NCI-H1417 treated with DMSO at 0.1 percent for 48 hours (cell line): ENCODE measurements around the gene RNF214.

Experiments used
- DNase-seq: peaks from one replicate; lab custom pipeline; 2025; lab: John Stamatoyannopoulos, UW

Gene RNF214

DNA sequence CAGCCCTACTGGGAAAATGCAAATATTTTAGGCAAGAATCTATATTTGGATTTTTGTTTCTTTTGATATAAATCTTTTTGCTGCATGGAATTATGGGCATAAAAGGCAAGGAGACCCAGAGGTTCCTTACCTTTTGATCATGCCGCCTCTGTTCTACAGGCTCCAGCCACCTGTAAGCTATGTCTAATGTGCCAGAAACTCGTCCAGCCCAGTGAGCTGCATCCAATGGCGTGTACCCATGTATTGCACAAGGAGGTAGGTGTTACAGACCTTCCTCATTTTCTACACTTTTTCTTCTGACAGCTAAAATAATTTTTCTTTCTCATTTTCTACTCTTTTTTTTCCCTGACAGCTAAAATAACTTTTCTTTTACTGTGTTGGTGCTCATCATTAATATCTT is 50.5 kb downstream of the RNF214 start:
- no peak for DNase-seq

GRCh38 chr11:117284053-117284452 is 51.6 kb downstream of the RNF214 start:
- DNase-seq, result no peak

DNA sequence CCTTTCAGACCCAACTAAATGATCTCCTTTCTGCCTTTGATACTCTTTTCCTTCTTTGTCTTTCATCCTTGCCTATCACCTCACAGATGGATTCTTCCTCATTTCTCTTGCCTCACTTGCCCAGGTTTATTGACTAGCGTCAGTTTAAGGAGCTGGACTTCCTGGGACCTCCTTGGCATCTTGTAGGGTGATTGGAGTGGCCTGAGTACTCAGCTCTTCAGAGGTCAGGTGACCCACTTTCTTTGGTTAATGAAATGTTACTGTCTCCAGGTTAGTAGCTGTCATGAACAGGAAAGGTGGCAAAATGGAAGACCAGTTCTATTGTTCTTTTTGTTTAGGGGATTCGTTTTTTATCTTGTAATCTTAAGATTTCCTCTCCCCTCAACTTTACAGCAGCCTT is 54.1 kb downstream of the RNF214 start:
- no peak for DNase-seq

DNA sequence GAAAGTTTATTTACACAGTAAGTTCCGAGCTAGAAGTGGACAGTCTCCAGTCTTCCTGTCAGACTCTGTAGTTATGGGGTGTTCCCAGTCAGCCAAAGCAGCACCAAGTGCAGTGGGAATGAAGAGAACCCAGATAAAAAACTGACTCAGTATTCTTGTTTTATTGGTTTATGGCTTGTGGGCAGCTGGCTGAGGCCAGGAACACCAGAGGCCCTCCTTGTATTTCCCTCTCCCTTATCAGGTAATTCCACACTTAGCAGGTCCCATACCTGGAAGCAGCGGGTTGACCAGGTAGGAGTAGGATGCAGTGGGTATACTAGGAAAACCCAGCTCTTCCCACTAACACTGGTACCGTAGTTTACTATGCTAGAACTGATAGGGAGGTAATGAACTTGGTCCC is 55.2 kb downstream of the RNF214 start:
- DNase-seq, result no peak

GRCh38 chr11:117289795-117290194 is 57.3 kb downstream of the RNF214 start:
- DNase-seq, result no peak

- no peak for DNase-seq
Observed at GRCh38 chr11:117290809-117291396, 58.4 kb downstream of the RNF214 start, which contains the start of gene BACE1-AS. BACE1-AS (plus strand) TSS chr11:117291346.

DNA sequence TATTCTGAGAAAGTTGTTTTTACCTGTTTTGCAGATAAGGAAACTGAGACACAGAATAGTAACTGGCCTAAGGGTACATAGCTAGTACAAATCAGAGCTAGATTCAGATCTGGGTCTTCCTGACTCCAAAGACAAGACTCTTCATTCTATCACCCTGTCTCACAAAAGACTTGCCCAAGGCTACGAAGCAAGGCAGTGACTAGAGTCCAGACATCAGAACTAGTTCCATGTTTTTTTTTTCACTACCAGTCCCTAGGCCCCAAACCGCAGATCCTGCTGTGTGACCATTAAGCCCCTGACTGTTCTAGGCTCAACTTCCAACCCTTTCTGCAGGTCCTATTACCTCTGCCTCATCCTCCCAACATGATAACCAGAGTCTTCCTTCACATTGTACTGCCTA is 60.1 kb downstream of the RNF214 start:
- no peak for DNase-seq

DNA sequence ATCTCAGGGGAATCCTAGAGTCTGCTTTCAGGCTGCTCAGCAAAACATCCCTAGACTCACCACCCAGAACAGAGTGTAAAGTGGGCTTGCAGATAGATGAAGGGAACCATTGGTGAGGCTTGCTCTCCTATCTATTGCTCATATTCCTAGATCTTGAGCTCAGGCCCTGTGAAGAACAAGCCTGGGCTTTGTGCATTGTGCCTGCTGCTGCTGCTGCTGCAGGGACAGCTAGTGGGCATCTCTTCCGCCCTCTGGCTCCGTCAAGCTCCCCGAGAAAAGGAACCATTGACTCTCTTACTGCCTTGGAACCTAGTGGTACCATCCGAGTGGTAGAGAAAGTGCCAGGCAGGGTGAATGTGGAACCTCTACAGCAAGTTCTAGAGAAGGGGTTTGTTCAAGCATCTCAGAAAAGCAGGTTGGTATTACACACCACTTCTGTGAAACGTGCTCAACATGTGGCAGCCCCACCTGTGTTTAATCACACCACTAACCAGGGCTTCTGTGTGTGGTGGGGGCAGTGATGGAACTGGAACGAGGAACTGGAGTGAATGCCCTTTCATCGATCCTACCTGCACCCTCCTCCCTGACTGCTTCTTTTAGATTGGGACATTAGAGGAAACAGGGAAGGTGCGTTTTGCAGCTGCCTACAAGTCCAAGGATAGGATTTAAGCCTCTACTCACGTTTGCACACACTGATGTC is 63.1 kb downstream of the RNF214 start:
- no peak for DNase-seq

- DNase-seq, result no peak
Observed at GRCh38 chr11:117296881-117297280, 64.4 kb downstream of the RNF214 start.

DNA sequence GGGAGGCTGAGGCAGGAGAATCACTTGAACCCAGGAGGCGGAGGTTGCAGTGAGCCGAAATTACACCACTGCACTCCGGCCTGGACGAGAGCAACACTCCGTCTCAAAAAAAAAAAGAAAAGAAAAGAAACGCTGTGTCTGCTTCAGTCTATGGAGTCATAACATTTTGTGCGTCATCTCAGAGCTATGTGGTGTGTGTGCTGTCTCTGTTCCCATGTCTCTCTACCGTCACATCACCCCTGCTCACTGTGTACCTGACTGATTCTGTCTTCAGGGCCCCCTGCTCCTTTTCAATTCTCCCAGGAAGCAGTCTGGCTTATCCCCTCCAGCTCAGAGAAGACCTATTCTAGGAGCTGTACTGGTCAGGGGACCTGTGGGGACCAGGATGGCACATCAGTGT is 65.7 kb downstream of the RNF214 start:
- no peak for DNase-seq

GRCh38 chr11:117299351-117300282 is 67.1 kb downstream of the RNF214 start:
- no peak for DNase-seq

DNA sequence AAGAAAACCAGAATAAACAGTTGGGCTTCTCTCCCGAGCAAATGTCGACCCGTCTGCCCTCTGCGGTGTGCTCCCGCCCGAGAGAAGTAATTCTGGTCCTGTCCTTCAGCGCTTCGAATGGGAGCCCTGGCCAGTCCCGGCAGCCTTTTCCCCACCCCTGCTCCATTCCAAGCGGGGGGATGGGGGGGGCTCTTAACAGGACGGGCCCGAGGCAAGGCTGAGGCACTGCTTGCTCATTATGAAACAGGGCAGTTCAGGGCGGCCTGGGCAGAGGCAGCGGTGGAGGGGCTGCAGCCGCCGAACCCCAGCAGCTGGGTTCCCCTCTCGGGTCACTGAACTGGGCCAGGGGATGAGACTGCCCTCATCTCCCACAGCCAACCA is 67.8 kb downstream of the RNF214 start:
- no peak for DNase-seq

GRCh38 chr11:117300773-117301172 is 68.3 kb downstream of the RNF214 start:
- DNase-seq, result no peak

- DNase-seq, result no peak
Observed at GRCh38 chr11:117302228-117302627, 69.8 kb downstream of the RNF214 start.

DNA sequence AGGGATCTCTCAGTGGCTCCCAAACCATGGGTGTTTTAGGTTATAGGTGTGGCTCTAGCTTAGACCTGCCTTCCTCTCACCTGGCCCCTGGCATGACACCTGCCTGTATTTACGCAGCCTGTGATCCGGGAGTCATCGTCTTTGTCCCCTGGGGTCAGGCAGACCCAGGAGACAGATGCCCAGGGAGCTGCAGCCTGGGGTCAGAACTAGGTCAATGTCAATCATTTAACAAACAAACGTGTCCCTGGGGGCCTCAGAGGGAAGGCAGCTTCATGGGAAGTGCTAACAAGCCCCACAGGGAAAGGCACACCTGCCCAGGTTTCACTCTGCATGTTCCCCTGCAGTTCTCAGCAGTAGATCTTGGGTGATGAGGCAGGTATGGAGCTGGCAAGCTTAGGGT is 70.6 kb downstream of the RNF214 start:
- DNase-seq, result peak; percentile 78

DNA sequence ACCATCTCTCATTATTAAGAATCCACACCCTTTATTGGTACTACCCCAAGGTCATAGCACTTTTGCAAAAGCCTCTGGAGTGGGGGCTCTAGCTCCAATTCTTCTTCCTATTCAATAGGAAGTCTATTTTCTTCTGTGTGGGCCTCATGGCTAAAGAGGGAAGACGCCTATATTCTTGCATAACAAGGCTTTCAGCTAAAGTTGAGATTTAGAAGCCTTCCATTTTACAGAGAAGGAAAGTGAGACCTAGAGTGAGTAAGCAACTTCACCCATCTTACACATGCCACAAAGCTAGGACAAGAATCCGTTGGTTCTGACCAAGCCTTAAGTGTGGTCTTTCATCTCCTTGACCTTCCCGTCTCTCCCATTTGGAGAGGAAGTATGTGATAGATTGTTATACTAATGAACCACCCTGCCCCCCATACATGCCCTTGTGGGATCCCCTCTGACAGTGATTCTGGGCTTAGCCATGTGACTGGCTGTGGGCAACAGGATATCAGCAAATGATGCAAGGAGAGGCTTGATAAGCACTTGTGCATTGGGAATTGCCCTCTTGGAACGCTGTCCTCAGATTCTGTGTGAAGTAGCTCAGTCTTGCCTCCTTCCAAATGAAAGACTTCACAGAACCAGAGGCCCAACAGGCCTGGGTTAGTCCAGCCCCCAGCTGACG is 71.3 kb downstream of the RNF214 start:
- no peak for DNase-seq

DNA sequence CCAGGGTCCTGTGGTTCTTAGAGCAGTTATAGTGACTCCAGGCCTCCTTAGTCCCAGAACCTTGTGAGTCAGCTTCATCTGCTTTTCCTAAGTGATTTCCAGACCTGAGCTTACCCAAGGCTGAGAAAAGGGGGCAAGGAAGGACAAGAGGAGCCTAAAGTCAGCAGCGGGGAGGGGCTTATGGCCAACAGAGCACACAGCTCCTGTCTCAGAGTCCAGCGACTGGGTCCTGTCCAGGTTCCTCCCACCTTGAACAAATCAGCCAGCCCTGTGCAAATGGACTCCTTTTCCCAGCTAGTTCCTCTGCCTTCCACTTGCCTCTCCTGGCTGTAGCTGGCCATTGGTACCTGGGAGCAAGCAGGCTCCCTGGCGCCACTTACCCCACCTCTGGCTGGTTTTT is 72.7 kb downstream of the RNF214 start:
- DNase-seq, result no peak

DNA sequence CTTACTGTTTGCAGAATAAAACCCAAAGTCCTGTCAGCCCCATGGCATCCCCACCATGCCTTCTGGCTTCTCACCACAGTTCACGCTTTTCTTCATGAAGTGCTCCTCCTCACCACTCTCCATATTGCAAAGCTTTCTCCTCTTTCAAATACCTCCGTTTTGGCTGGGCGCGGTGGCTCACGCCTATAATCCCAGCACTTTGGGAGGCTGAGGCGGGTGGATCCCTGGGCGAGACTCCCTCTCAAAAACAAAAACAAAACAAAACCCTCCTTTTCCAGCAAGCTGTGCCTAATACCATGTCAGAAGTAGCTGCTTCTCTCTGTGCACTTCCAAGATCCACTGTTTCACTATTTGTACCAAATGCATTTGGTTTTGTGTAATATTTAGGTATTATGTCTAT is 76.8 kb downstream of the RNF214 start:
- DNase-seq, result no peak

GRCh38 chr11:117313091-117313490 is 80.6 kb downstream of the RNF214 start:
- DNase-seq, result no peak

GRCh38 chr11:117313828-117314768 is 81.6 kb downstream of the RNF214 start:
- DNase-seq, result no peak

DNA sequence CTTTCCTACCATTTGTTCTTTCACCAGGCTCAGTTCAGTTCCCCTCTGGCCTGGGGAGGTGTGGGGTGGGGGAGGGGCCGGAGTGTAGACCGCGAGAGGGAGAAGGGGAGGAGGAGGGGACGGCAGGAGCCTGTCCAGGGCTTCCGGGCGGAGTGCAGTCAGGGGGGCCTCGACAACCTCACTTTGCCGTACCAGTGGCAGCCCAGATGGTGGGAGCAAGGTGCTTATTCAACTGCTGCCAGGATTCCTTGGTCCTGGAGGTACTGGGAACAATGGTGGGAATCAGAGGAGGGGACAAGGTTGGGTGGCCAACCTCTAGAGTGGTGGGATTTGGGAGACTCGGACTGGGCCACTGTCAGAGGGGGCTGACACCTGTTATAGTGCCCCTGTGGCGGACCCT is 82.4 kb downstream of the RNF214 start:
- no peak for DNase-seq
